NCI-H1048 (cell line): Measurements from ENCODE around the gene RABL2B.

Source experiments
- DNase-seq: peaks from one replicate; lab custom pipeline; 2025; lab: John Stamatoyannopoulos, UW

RABL2B gene

DNA sequence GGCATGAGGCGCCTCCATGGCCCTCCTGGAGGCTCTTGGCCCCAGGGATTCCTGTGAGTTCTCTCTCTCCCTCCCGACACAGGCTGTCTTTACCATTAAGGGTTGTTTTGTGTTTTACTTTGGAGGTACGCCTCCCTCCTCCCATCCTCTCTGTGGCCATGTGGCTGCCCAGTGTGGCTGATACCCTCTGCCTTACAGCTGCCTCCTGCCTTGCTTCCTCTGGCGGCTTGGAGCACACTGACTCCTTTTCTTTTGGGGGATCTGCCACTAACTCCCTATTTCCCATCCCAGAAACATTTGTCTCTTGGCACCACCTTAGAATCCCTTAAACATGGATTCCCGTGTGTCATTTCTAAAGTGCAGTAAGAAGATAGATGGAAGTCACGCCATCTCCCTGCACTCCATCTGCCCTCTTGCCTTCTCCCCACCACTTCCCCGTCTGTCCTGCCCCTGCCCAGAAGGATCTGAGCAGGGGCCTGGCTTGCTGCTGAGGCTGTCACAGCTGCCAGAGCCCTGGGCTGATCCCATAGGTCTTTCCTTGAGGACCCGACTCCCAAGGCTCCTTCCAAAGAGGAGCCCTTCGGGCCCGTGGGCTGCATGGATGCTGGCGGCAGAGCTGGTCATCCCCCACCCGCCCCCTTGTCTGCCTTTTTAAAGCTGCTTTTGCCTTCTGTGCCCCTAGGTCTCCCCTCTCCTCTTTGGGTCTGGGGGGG is 60.6 kb downstream of the RABL2B start:
- DNase-seq = no peak

DNA sequence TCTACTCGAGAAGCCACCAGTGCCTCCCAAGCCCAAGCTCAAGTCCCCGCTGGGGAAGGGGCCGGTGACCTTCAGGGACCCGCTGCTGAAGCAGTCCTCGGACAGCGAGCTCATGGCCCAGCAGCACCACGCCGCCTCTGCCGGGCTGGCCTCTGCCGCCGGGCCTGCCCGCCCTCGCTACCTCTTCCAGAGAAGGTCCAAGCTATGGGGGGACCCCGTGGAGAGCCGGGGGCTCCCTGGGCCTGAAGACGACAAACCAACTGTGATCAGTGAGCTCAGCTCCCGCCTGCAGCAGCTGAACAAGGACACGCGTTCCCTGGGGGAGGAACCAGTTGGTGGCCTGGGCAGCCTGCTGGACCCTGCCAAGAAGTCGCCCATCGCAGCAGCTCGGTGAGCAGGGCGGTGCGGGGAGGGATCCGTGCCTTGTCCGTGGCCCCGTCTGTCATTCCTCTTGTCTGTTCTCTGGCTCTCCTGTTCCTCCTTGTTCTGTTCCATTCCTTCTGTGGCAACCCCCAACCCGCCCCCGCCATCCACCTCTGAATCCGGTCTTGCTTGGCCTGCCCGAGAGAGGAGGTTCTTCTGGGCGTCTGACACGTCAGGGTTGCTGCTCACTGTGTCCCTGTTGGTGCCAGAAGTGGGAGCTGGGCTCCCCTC is 61.3 kb downstream of the RABL2B start:
- DNase-seq = no peak

GRCh38 chr22:50721257-50721844 is 62.1 kb downstream of the RABL2B start:
- DNase-seq = no peak

DNA sequence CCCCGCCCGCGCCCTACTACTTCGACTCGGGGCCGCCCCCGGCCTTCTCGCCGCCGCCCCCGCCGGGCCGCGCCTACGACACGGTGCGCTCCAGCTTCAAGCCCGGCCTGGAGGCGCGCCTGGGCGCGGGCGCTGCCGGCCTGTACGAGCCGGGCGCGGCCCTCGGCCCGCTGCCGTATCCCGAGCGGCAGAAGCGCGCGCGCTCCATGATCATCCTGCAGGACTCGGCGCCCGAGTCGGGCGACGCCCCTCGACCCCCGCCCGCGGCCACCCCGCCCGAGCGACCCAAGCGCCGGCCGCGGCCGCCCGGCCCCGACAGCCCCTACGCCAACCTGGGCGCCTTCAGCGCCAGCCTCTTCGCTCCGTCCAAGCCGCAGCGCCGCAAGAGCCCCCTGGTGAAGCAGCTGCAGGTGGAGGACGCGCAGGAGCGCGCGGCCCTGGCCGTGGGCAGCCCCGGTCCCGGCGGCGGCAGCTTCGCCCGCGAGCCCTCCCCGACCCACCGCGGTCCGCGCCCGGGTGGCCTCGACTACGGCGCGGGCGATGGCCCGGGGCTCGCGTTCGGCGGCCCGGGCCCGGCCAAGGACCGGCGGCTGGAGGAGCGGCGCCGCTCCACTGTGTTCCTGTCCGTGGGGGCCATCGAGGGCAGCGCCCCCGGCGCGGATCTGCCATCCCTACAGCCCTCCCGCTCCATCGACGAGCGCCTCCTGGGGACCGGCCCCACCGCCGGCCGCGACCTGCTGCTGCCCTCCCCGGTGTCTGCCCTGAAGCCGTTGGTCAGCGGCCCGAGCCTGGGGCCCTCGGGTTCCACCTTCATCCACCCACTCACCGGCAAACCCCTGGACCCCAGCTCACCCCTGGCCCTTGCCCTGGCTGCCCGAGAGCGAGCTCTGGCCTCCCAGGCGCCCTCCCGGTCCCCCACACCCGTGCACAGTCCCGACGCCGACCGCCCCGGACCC is 62.9 kb downstream of the RABL2B start:
- no peak for DNase-seq

GRCh38 chr22:50719814-50720300 is 63.6 kb downstream of the RABL2B start:
- DNase-seq = no peak

DNA sequence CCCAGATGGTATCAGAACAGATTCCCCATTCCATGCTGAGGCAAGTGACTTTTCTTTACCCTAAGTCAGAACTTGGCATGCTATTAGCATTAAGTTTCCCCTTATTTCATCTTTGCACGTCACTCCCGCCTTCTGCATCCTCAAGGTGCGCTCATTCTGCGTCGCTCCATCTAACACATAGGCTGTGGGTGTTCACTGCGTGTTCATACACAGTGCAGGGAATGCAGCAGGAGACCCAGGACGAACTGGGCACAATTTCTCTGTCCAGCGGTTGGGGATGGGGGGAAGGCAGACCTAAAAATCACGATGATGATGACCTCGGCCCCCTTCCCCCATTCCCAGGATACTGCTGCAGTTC is 65.1 kb downstream of the RABL2B start:
- no peak for DNase-seq

GRCh38 chr22:50717709-50718351 is 65.6 kb downstream of the RABL2B start:
- DNase-seq = no peak
